Lung (tissue), 12 donors: ENCODE measurements around the gene RAC3. TPM values are rescaled to one million over a fixed set of nuclear protein-coding genes. Genes with fewer than 3 reads are reported as not detected.

ENCODE experiments used
- ATAC-seq: fragments of 200-7000 bp; cut with Tn5 transposase; one replicate; pipeline ENCODE4 v1.9.1; 2020; ENCODE audit warnings: moderate number of reproducible peaks; ENCODE audit not compliant: insufficient read depth, low FRiP score
- DNase-seq, 3 donors: peaks; one replicate each; pipeline ENCODE4 v3.0.0-alpha.2; 2013 to 2017
- H3K27ac ChIP-seq, 2 donors: one replicate each; pipeline ENCODE4 v1.5.1; 2013; ENCODE audit warnings: mild to moderate bottlenecking in 2 of 2, moderate library complexity in 2 of 2, control low read depth in 1 of 2, inconsistent platforms in 1 of 2, low read depth in 1 of 2, low read length in 1 of 2
- H3K27me3 ChIP-seq, 3 donors: one replicate each; pipeline ENCODE4 v1.5.1; 2013; ENCODE audit warnings: low read length in 2 of 3; ENCODE audit not compliant: control insufficient read depth in 3 of 3, insufficient read depth in 3 of 3
- H3K36me3 ChIP-seq, 4 donors: one replicate each; pipeline ENCODE4 v1.5.1; 2013; ENCODE audit warnings: low read length in 4 of 4, mild to moderate bottlenecking in 1 of 4, moderate library complexity in 1 of 4; ENCODE audit not compliant: control insufficient read depth in 4 of 4, insufficient read depth in 4 of 4
- H3K4me1 ChIP-seq, 5 donors: one replicate each; pipeline ENCODE4 v1.5.1; 2013; ENCODE audit warnings: low read length in 5 of 5, mild to moderate bottlenecking in 2 of 5, moderate library complexity in 1 of 5; ENCODE audit not compliant: control insufficient read depth in 5 of 5, insufficient read depth in 5 of 5
- H3K4me3 ChIP-seq: one replicate; pipeline ENCODE4 v1.5.1; 2013; ENCODE audit warnings: mild to moderate bottlenecking, control low read depth, moderate library complexity
- H3K9ac ChIP-seq, 2 donors: one replicate each; pipeline ENCODE4 v1.5.1; 2013; ENCODE audit warnings: low read length in 2 of 2, control low read depth in 1 of 2; ENCODE audit not compliant: insufficient read depth in 1 of 2
- H3K9me3 ChIP-seq, 4 donors: one replicate each; pipeline ENCODE4 v1.5.1; 2013; ENCODE audit warnings: low read length in 3 of 4, mild to moderate bottlenecking in 1 of 4, moderate library complexity in 1 of 4; ENCODE audit not compliant: control insufficient read depth in 4 of 4, insufficient read depth in 3 of 4
- WGBS, 2 donors: extraction: QIAGEN DNeasy Blood & Tissue Kit; methylation state at CpG; one replicate each; pipeline ENCODE4 v1.1.7; 2013; 5-methylcytosine and 5-hydroxymethylcytosine counted together
- polyA plus RNA-seq, 2 donors: library from polyadenylated mRNA; stranded (reverse); fragments of 200-250 nt; gene quantifications; one replicate each; pipeline ENCODE4 v1.2.1, GENCODE V29; 2013
- total RNA-seq, 2 donors: library from RNA; depleted of rRNA in 1 of 2; stranded (reverse); fragments of >200 nt in 1 of 2; gene quantifications; one replicate each; pipeline ENCODE4 v1.2.1, GENCODE V29; 2014 to 2021
- TF ChIP-seq, protein P1 (sequence below): IDR thresholded peaks from 2 replicates; pipeline ENCODE4 v1.5.1; 2012; ENCODE audit warnings: mild to moderate bottlenecking; ENCODE audit errors: control extremely low read depth, extremely low read depth
- donor health status: control.
- donor health status: control.
- donor health status: Bipolar disorder and iron deficiency.
- donor health status: healthy.
- donor health status: DM: yes; HTN: yes; CAD: no.

The RAC3 gene
- total and polyA plus RNA-seq, 4 donors: 6.0 to 8.3 (median 8.1) TPM

DNA sequence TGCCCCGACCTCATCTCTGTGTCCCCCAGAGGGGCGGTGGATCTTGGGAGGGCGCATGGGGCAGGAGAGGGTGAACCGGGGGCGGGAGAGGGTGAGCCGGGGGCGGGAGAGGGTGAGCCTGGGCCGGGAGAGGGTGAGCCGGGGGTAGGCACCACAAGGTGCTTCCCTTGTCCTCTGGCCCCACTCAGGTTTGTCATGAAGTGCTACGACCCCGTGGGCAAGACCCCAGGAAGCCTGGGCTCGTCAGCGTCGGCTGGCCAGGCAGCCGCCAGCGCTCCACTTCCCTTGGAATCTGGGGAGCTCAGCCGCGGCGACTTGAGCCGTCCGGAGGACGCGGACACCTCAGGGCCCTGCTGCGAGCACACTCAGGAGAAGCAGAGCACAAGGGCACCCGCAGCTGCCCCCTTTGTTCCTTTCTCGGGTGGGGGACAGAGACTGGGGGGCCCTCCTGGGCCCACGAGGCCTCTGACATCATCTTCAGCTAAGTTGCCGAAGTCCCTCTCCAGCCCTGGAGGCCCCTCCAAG, 35.2 kb upstream of the RAC3 start:
- TF ChIP-seq, protein P1, sequence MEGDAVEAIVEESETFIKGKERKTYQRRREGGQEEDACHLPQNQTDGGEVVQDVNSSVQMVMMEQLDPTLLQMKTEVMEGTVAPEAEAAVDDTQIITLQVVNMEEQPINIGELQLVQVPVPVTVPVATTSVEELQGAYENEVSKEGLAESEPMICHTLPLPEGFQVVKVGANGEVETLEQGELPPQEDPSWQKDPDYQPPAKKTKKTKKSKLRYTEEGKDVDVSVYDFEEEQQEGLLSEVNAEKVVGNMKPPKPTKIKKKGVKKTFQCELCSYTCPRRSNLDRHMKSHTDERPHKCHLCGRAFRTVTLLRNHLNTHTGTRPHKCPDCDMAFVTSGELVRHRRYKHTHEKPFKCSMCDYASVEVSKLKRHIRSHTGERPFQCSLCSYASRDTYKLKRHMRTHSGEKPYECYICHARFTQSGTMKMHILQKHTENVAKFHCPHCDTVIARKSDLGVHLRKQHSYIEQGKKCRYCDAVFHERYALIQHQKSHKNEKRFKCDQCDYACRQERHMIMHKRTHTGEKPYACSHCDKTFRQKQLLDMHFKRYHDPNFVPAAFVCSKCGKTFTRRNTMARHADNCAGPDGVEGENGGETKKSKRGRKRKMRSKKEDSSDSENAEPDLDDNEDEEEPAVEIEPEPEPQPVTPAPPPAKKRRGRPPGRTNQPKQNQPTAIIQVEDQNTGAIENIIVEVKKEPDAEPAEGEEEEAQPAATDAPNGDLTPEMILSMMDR: no peak
- DNase-seq: no peak
- 91 to 94% methylated on average over 27 to 28 of the region's 28 CpGs for WGBS, 2 donors

DNA sequence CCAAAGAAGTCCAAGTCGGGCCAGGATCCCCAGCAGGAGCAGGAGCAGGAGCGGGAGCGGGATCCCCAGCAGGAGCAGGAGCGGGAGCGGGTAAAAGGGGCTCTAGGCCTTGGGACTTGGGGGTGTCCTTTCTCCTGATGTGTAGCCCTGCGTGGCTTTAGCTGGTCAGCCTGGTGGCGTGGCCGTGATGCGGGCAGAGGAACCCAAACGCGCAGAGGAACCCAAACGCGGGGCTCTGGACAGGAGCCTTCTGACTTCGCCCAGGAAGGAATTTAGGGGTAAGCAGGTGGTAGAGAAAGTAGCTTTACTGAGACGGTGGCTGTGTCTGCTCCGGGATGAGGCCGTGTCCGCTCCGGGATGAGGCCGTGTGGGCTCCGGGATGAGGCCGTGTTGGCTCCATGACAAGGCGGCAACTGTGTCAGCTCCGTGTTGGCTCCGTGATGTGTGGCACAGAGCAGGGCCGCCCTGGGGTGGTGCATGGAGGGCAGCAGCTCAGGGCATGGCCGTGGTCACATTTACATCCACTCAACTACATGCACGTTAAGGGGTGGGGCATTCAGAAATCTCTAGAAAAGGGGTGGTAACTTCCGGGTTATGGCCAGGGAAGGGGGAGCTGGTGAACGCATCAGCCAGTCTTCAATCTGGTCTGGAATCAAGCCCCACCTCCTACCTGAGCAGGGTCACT, 34.6 kb upstream of the RAC3 start:
- 94 to 95% methylated on average over 30 of the region's 30 CpGs for WGBS, 2 donors

More for the DNA sequence above, 35.2 kb upstream of the RAC3 start:
- Histone ChIP-seq H3K9ac (no peak overlapping the region), H3K4me3 (no peak overlapping the region), H3K9me3 (no peaks in the 10 kb centered on the region), H3K36me3 (peaks cover 0 to 19% (median 1%) of the 10 kb centered on the region in 4 donors), H3K27me3 (no peaks in the 10 kb centered on the region), H3K27ac (no peak overlapping the region), H3K4me1 (peaks cover 0 to 61% (median 15%) of the 10 kb centered on the region in 5 donors)
- ATAC-seq: no peak

GRCh38 chr17:81998212-81998611, 33.3 kb upstream of the RAC3 start:
- DNase-seq (no peak), ATAC-seq (no peak)
- TF ChIP-seq, protein P1: no peak
- peaks cover 0 to 19% (median 1%) of the 10 kb centered on the region in 4 donors for H3K36me3 ChIP-seq
- H3K27me3 ChIP-seq: no peaks in the 10 kb centered on the region
- no peak overlapping the region for H3K4me3 ChIP-seq
- H3K9ac ChIP-seq: no peak overlapping the region
- H3K4me1 ChIP-seq: peaks cover 3 to 50% (median 6%) of the 10 kb centered on the region in 5 donors
- no peaks in the 10 kb centered on the region for H3K9me3 ChIP-seq
- H3K27ac ChIP-seq: no peak overlapping the region
- 85 to 86% methylated on average over 7 of the region's 7 CpGs for WGBS, 2 donors

More for the DNA sequence above, 34.6 kb upstream of the RAC3 start:
- ATAC-seq (no peak), DNase-seq (no peak)
- Histone ChIP-seq H3K4me3 (no peak overlapping the region), H3K9me3 (no peaks in the 10 kb centered on the region), H3K36me3 (peaks cover 0 to 19% (median 1%) of the 10 kb centered on the region in 4 donors), H3K9ac (no peak overlapping the region), H3K4me1 (peaks cover 0 to 61% (median 13%) of the 10 kb centered on the region in 5 donors), H3K27me3 (no peaks in the 10 kb centered on the region), H3K27ac (no peak overlapping the region)
- TF ChIP-seq, protein P1: no peak
